GM20431 (cell line): Measurements from ENCODE around the gene GRID2.

ENCODE experiments used
- in situ Hi-C: fragments of 300-500 bp; cut with MseI, MboI; formaldehyde crosslinking; loops from one replicate; pipeline ENCODE4 v1.15.0; 2020; ENCODE audit warnings: low sequenced_read_pairs; ENCODE audit not compliant: unreplicated experiment

GRID2 gene

DNA sequence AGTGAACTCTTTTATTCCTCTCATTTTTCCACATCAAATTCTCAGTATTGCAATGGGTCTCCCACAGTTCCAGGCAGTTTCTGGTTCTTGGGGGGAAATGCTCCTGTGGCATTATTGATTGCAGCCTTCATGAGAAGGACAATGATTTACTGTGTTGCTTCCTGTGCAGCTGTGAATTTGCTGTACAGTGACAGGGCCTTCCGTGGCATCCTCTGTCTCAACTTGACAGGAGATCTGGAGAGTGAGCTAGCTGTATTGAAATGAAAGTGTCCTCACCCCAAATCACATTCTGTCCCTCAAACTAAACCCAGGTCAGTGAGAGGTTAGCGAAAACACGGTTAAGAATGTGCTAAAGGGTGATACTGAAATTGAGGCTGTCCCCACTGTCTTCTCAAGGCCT lies 1447.6 kb downstream of the GRID2 start:
- in situ Hi-C loops: no loop called here

DNA sequence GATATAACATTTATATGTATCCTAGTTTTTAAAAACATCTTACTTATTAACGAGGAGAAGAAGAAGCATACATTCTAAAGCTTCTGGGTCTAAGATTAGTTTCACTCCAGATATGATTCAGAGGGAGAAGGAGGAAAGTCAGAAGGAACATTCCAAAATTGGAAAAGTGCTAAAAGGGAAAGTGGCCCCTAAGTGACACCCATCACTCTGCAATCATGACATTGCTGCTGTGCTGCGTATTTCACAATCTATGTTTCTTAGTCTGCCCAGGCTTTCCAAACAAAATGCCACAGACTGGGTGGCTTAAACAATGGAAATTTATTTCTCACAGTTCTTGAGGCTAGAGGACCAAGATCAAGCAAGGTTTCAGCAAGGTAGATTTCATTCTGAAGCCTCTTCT lies 1452.3 kb downstream of the GRID2 start:
- in situ Hi-C loops: no loop called here

DNA sequence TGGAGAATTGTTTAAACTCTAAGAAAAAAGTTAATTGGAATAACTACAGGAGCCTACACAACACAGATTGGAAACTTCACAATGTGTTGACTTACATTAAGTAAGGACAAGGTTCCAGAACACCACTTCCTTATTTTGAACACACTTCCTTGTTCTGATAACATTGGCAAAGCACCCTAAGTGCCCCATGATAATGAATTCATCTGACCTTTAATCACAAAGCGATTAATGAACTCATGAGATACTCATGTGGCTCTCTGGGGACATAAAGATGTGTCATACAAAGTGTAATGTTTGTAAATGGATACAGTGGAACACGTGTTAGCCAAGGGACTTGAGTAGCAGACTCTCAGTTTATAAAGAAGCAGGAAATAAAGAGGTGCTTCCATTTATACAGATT lies 1455.7 kb downstream of the GRID2 start:
- in situ Hi-C loops: no loop called here

DNA sequence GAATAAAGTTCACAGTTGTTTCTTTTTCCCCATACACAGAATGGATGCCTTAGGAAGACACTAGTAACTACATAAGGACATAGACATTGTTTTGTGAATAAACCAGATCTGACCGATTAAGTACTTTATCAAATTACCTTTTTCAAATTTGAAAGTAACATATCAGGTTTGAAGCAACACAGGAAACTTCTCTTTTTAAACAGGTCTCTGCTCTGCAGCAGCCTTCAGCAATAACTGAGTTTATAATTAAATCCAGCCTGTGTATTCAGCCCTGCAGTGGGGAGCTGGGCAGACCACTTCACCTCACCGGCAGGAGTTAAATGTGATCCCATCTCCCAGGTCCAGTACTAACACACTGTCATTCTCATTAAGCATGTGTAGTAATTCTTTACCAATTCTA lies 1456.5 kb downstream of the GRID2 start:
- in situ Hi-C loops: no loop called here

DNA sequence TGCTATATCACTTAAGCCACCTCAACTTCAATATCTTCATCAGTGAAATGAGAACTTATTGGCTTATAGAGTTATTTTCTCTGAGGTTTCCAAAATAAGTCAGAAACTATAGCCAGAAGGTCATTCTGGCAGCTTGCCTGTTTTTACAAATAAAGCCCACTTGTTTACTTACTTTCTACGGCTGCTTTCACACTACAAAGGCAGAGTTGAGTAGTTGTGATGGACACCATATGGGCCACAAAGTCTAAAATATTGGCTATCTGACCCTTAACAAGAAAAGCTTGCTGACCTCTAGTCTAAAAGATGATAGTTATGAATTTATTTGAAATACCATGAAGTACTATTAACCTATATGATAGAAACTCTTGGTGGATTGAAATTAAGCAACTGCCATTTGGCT lies 1457.5 kb downstream of the GRID2 start:
- in situ Hi-C loops: no loop called here

DNA sequence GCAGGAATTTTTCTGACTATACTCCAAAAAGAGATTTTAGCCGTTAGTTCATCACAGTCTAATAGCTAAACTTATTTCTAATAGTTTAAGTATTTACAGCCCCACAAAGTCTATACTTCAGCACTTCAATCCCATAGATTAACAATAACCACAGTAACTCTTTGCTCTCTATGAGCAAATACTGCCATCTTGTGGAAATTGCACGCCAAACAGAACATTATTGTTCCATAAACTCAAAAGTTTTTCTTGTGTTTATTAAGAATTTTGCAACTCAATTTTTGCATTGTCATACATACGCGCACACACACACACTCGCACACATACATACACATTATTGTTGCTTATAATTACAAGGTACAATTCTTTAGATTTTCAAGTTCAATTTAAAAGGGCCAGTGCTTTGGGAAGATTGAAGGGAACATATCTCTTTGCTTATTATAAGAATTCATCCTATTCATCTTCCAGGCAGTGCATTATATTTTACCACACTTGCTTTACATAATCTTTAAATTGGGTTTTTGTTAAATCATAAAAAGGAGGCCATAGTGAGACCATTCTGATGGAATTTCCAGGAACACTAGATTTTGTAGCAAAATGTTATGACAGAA lies 1461.0 kb downstream of the GRID2 start:
- in situ Hi-C loops: no loop called here

DNA sequence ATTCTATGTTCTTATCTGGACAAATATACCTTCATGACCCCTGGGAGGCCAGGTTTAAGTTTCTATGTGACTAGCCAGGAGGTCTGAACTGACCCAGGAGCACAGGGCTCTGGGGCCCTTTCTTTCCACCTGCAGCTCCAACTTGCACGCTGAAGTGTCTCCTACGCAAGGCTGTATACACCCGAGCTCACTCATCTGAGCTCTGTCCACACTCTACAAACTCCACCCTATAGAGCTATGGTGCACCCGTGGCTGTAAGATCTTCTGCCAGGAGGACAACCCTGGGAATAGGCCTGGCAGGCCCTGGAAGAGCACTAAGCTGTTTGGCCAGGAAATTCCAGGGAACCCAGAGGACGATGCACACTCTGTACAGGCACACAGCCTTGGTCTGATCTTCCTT lies 1464.2 kb downstream of the GRID2 start:
- in situ Hi-C loops: no loop called here

DNA sequence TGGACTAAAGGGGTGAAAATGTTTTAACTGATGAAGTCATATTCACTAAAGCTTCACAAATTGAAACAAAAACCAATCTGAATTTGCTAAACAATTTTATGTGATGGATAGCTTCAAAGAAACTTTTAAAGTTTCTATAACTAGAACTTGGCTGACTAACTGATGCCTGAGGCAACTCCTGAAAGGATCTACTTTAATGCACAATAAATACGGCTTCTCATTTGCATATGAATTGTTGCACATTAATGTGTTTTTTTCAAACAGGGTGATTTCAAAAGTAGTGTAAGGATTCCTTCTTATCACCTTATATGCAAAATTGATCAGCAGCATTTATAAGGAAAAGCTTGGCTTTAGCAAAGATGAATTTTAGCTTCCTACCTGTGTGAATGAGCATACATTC lies 1466.4 kb downstream of the GRID2 start:
- in situ Hi-C loops: no loop called here

DNA sequence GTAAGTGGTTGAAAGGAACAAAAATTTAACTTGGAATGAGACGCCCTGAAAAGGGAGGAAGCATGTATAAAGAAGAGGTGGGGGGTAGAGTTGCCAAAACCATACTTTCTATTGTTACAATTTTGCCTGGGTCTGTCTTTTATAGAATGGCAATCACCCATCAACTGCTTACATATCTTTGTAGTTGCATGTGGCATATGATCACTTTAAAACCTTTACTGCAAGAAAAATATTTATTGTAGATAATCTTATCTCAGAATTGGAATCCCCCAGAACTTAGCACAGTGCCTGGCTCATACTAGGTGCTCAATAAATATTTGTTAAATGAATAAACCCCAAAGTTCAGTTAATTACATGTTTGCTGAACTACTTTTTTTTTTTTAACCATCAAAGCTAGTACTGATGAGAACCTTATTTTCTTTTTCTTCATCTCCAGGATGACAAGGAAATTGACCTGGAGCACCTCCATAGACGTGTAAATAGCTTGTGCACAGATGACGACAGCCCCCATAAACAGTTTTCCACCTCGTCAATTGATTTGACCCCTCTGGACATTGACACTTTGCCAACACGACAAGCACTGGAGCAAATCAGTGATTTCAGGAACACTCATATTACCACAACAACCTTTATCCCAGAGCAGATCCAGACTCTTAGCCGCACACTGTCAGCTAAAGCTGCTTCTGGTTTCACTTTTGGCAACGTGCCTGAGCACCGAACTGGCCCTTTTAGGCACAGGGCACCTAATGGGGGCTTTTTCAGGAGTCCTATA lies 1468.1 kb downstream of the GRID2 start:
- in situ Hi-C loops: no loop called here

DNA sequence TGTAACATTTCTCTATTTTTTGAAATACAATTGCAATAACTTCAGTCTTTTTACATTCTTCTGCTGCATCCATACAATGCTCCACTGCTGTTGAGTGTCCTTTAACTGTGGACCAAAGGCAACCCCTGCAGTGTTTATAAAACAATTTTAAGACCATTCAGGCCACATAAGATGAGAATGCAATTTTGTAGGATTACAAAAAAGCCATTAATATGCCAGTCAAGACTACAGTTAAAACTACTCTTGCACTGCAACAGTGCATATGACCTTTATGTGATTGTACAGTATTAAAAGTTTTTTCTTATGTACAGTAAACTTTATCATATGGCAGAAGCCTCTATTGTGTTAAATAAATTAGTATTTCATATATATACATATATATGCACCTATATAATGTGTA lies 1469.1 kb downstream of the GRID2 start:
- in situ Hi-C loops: no loop called here

DNA sequence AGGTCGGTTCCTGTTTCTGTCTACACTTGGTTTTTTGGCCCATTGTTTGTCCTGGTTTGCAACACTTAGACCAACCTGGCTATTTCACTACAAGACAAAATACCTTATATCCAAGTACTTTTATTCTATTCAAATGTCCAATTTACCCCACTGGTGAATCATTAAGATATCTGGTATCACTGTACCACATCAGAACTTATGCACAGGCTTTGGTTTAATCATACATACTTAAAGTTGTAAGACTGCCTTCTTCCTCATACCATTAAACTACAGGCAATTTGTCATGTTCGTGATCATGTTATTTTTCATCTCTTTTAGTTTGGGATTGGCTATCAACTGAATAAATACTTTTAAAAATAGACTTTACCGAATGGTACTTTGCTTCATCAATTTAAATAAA lies 1471.8 kb downstream of the GRID2 start:
- in situ Hi-C loops: loop anchor here (25.0 kb wide), 1 partner anchor 362 kb away; no protein-coding TSS in a partner anchor

DNA sequence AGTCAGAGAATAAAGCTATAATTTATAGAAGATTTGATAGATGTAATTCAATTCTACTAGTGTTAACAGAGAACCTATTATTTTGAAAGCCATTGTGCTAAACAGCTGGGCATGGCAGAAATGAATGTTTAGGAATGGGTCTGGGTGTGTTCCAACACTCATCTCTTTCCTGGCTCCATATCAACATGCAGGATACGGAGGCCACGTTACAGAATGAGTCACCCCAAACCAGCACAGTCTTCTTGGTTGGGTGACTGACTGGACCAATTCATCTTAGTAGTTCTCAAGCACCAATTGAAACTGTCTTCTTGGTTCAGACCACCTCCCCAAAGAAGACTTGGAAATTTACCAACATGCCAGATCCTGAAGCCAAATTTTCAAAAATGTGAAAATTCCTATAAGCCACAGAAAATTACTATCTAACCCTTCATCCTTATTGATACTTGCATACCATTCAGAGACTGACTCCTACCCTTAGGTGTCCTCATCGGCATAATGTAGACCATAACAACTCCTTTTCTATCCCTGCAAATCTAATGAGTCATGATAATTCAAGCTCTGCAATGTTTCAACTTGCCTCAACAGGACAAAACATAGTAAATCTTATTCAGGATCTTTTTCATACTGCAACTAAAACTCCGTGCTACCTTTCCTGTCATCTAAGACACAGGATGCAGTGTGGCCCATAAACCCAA lies 1472.8 kb downstream of the GRID2 start:
- in situ Hi-C loops: loop anchor here (25.0 kb wide), 1 partner anchor 361 kb away; no protein-coding TSS in a partner anchor

DNA sequence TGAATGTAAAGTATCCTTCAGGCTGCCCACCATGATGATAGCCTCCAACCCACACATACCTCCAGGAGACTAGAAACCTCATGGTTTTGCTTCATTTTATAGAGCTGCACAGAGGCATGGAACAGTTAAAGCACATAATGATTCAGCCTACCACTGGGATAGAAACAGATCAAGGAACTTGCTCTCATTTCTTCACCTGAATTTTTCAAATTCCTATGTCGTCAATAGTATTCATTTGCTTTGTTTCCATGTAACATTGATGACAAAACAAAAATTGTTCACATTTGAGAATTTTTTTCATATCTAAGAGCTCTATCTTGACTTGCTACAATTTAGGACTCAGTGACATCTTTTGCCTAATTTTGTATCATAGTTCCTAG lies 1473.3 kb downstream of the GRID2 start:
- in situ Hi-C loops: loop anchor here (25.0 kb wide), 1 partner anchor 360 kb away; no protein-coding TSS in a partner anchor

DNA sequence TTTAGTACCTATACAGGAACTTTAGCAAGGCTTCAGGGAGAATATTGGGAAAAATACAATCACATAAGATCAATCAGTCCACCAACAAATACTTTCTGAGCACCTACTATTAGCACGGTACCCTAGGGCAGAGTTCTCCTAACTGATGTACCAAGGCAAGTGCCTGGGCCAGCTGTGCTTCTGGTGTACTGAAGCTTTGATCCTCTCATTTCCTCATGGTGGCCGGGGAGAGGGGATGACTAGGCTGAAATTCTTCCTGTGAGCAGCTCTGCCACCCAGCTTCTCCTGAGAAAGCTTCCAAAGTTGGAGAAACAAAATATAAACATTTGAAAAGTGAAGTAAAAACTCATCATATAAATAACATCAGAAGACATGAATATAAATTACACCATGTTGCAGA lies 1475.5 kb downstream of the GRID2 start:
- in situ Hi-C loops: loop anchor here (25.0 kb wide), 1 partner anchor 358 kb away; no protein-coding TSS in a partner anchor

DNA sequence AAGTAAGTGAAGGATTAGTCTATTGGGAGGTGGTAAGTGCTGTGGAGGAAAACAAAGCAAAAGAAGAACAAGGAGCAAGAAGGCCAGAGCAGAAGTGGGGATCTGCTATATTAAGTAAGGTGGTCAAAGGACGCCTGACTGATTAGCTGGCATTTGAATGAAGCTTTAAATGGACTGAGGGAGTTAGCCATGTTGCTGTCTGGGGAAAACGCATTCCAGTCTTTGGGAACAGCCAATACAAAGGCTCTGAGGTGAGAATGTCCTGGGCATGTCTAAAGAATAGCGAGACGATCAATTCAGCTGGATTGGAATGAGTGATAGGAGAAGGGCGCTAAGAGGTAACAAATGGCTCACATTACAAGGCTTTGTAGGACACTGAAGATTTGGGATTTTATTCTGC lies 1476.3 kb downstream of the GRID2 start:
- in situ Hi-C loops: loop anchor here (25.0 kb wide), 1 partner anchor 357 kb away; no protein-coding TSS in a partner anchor

DNA sequence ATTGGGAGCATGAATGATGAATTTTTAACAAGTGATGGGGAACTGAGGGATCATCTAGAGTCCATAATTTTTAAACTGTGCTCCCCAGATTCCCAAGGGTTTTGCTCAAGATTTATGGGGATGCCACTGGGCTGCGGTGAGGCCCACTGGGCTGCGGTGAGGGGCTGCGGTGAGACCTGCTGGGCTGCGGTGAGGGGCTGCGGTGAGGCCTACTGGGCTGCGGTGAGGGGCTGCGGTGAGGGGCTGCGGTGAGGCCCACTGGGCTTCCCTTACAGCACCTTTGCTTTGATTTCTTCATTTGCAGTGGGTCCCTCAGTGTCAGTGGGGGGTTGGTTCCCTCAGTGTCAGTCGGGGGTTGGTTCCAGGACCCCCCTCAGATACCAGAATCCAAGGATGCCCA lies 1477.4 kb downstream of the GRID2 start:
- in situ Hi-C loops: loop anchor here (25.0 kb wide), 1 partner anchor 356 kb away; no protein-coding TSS in a partner anchor

DNA sequence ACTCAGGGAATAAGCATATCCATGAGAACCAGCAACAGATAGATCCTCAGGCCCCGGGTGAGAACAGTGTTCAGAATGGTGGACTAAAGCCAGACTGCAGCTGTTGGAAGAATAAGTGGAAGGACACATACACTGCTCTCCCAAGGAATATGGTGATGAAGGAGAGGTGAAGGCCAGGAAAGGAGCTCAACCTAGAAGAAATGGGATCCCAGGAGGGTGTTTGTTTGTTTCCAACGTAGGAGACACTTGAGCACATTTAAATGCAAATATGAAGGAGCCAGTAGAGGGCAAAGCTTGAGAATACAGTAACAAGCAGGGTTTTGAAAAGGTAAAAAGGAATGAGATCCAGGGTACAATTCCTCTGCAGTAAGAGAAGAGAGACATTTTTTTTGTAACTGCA lies 1482.4 kb downstream of the GRID2 start:
- in situ Hi-C loops: loop anchor here (25.0 kb wide), 1 partner anchor 351 kb away; no protein-coding TSS in a partner anchor

DNA sequence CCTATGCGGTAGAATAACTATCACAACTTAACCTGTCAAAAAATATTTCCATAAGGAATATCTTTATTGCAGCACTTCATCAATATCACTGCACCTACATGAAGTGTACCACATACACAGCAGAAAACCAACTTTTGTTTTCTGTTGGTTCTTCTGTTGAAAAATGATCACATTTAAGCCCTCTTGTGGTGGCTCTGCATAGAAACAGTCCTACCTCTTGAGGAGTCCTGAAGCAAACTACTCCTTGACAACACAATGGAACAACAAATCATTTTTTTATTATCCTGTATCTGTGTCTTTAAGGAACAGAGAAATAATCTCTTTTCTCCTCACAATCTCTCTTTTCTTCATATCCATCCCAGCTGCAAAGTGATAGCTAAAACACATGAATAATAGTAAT lies 1484.9 kb downstream of the GRID2 start:
- in situ Hi-C loops: loop anchor here (25.0 kb wide), 1 partner anchor 349 kb away; no protein-coding TSS in a partner anchor

DNA sequence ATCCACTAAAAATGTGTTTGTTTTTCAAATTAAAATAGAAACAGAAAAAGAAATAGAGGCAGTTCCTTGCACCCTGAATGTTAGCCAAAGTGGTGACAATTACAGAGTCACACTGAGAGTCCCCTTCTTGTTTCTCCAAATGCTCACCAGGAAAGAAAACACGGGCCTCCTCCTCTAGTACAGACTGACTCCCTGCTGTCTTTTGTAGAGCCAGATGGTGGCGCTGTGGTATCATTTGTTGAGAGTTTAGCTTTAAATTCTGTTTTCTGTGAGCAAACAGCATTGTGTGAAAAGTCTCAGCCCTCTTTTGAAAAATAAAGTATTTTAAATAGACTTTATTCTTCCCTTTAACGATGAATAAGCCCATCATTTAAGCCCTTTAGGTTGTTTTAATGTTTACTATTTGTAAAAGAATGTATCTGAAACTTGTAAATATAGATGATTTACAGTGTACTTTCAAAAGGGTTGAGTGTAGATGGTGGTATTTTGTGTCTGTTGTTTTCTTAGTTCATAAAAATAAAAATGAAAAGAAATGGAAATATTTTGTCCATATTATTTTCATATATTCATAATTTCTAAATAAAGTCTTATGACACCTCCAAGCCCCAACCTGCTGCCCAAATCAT lies 1487.9 kb downstream of the GRID2 start:
- in situ Hi-C loops: loop anchor here (25.0 kb wide), 1 partner anchor 346 kb away; no protein-coding TSS in a partner anchor

DNA sequence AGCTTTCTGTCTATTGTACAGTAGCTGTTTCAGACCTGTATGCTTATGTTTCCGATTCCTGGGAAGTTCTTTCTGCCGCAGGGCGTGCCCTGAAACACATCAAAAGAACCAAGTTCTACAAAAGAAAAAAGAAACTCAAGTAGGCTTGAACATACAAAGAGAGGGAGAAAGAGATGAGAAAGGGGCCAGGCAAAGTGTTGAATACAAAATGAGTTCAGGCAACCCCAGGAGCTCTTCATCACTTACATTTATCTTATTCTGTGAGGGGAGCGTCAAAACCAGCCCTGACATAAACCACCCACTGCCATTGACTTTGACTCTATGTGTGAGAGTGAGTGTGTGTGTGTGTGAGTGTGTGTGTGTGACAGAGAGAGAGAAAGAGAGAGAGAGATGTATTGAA lies 1498.3 kb downstream of the GRID2 start:
- in situ Hi-C loops: no loop called here
